GM12878 (cell line): ENCODE measurements around the gene ADK.
A peak's percentile ranks its signal among the peaks of the same experiment; 100 is the strongest.

ENCODE experiments used
- EED ChIP-seq: sonication (generic); IDR thresholded peaks from 2 replicates; pipeline ENCODE4 v1.6.1; 2016; ENCODE audit warnings: antibody characterized with exemption, low read depth
- GABPA ChIP-seq: IDR thresholded peaks from 2 replicates; pipeline ENCODE4 v1.6.1; 2014; ENCODE audit warnings: antibody characterized with exemption, low read depth, mild to moderate bottlenecking, inconsistent platforms
- JUND ChIP-seq: IDR thresholded peaks from 2 replicates; pipeline ENCODE4 v1.6.1; 2012; ENCODE audit warnings: low read depth, mild to moderate bottlenecking, low read length, improper control_type of control experiment, moderate library complexity
- MYC ChIP-seq: IDR thresholded peaks from 2 replicates; pipeline ENCODE4 v1.6.1; 2011; ENCODE audit warnings: mild to moderate bottlenecking, low read length, moderate library complexity, inconsistent platforms; ENCODE audit not compliant: insufficient read depth, insufficient replicate concordance, insufficient read length, severe bottlenecking
- SPI1 ChIP-seq: IDR thresholded peaks from 2 replicates; pipeline ENCODE4 v1.6.1; 2011; ENCODE audit warnings: low read depth, mild to moderate bottlenecking, low read length, moderate library complexity, borderline replicate concordance; ENCODE audit not compliant: insufficient read depth
- TF ChIP-seq, protein P1 (sequence below): IDR thresholded peaks from 2 replicates; pipeline ENCODE4 v1.6.1; 2011; ENCODE audit warnings: mild to moderate bottlenecking, low read depth, low read length, moderate library complexity; ENCODE audit not compliant: insufficient replicate concordance

DNA sequence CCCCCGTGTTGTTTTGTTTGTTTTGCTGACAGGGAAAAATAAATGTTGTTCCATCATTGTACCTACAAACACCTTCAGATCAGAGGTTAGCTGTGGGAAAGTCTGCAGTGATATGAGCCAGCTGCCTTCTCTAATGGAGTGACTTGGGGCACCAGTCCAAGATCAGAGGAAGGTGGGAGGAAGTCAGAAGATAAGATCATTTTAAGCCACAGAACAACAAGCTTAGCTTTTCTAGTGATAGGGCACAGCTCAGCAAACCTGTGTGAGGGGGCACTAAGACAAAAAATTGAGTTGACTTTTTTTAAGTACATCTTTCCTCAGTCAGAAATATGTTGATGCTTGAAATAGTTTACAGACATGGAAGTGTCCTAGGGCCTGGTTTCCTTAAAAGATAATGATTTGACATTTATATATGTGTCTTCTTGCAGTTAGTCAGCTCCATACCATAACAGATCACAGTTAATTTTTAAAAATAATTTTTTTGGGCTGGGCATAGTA lies 435.1 kb downstream of the ADK start:
- no peak for TF ChIP-seq GABPA
- peak; percentile 73 for TF ChIP-seq SPI1
- TF ChIP-seq JUND: no peak
- TF ChIP-seq MYC: no peak
- TF ChIP-seq, protein P1, sequence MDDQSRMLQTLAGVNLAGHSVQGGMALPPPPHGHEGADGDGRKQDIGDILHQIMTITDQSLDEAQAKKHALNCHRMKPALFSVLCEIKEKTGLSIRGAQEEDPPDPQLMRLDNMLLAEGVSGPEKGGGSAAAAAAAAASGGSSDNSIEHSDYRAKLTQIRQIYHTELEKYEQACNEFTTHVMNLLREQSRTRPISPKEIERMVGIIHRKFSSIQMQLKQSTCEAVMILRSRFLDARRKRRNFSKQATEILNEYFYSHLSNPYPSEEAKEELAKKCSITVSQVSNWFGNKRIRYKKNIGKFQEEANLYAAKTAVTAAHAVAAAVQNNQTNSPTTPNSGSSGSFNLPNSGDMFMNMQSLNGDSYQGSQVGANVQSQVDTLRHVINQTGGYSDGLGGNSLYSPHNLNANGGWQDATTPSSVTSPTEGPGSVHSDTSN: no peak
- no peak for TF ChIP-seq EED
